Keratinocyte (primary cell): ENCODE data around the gene SOST.

Source experiments
- EZH2 ChIP-seq: IDR thresholded peaks from one replicate; pipeline ENCODE4 v1.6.1; 2012; ENCODE audit warnings: inconsistent platforms, mild to moderate bottlenecking, low read length, moderate library complexity
- TF ChIP-seq, protein P1 (sequence below), 3 experiments: IDR thresholded peaks in 1 of 3; conservative IDR thresholded peaks in 1 of 3; optimal IDR thresholded peaks in 1 of 3; 2 replicates in 2 of 3; 3 replicates in 1 of 3; pipeline versions ENCODE3 to v1.5.1; 2011; ENCODE audit warnings: low read length in 3 of 3, mild to moderate bottlenecking in 3 of 3, moderate library complexity in 2 of 3, control low read depth in 1 of 3, inconsistent platforms in 1 of 3; ENCODE audit not compliant: insufficient read depth in 2 of 3; ENCODE audit errors: extremely low read depth in 1 of 3

DNA sequence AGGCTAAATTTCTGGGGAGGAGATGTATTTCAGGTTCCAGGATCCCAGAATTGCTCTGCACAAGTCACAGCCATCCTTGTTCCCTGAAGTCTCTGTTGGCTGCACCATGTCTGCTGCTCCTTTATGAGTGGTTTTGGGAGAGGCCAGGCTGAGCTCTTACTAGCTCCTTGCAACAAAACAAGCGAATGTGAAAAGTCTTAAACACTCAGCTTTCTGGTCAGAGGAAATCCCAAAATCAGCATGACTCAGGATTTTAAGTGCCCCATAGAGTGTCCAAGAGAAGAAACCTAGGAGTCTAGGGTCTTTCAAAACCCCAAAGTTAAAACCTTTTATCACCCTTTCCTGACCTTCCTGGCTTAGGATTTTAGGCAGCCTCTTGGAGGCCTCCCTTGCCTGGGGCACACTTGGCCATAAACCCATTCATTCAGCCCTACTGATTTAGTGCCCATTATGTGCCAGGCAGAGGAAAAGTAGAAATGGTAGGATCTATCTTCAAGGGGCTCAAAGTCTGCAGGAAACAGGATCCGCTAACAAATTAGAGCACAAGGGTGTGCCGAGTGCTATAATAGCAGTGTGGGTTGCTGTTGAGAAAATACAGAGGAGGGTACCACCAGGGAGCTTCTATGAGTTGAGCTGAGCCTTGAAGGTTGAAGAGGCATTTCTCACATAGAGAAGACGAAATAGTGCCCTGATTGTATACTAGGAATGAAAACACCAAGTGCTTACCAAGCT is 36.9 kb downstream of the SOST start:
- TF ChIP-seq, protein P1, sequence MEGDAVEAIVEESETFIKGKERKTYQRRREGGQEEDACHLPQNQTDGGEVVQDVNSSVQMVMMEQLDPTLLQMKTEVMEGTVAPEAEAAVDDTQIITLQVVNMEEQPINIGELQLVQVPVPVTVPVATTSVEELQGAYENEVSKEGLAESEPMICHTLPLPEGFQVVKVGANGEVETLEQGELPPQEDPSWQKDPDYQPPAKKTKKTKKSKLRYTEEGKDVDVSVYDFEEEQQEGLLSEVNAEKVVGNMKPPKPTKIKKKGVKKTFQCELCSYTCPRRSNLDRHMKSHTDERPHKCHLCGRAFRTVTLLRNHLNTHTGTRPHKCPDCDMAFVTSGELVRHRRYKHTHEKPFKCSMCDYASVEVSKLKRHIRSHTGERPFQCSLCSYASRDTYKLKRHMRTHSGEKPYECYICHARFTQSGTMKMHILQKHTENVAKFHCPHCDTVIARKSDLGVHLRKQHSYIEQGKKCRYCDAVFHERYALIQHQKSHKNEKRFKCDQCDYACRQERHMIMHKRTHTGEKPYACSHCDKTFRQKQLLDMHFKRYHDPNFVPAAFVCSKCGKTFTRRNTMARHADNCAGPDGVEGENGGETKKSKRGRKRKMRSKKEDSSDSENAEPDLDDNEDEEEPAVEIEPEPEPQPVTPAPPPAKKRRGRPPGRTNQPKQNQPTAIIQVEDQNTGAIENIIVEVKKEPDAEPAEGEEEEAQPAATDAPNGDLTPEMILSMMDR (optimal IDR thresholded peaks at IDR 0.05 in 1 of 3, IDR thresholded peaks at IDR 0.05 in 1 of 3, conservative IDR thresholded peaks at IDR 0.05 in 1 of 3; ENCODE audit: extremely low read depth in 1 of 3, insufficient read depth in 2 of 3, low read length in 3 of 3): no peak
- no peak for TF ChIP-seq EZH2
